T-cell (primary cell): ENCODE data around the gene ARHGAP11A. TPM values are rescaled to one million over a fixed set of nuclear protein-coding genes. Genes with fewer than 3 reads are reported as not detected.

Experiments used
- ATAC-seq, 4 experiments: fragments of 200-7000 bp in 3 of 4; fragments of 150-1000 bp in 1 of 4; cut with Tn5 transposase; replicated peaks in 1 of 4; 1 replicate in 3 of 4; 2 replicates in 1 of 4; pipeline ENCODE4 v1.10.0; 2021; ENCODE audit warnings: moderate library complexity in 3 of 4, mild to moderate bottlenecking in 2 of 4, moderate number of reproducible peaks in 1 of 4
- CTCF ChIA-PET, 2 donors: fragments of 300-600 bp; sonication (Branson Sonifier 250); formaldehyde crosslinking; loops; one replicate each; lab custom pipeline; 2022; ENCODE audit warnings: antibody characterized with exemption in 2 of 2; lab: Charles Lee
- POLR2A ChIA-PET, 2 donors: fragments of 300-600 bp; sonication (Branson Sonifier 250); formaldehyde crosslinking; loops; one replicate each; lab custom pipeline; 2022; ENCODE audit warnings: antibody characterized with exemption in 2 of 2; lab: Charles Lee
- DNase-seq, 35 experiments: peaks; one replicate each; pipeline versions ENCODE4 v3.0.0 to v3.0.0-alpha.2; 2013 to 2023
- H3K27ac ChIP-seq: one replicate; pipeline ENCODE4 v1.5.1; 2013; ENCODE audit warnings: low read length
- H3K27me3 ChIP-seq, 2 experiments: replicated peaks in 1 of 2; 1 replicate in 1 of 2; 2 replicates in 1 of 2; pipeline versions ENCODE4 v1.6.1 to v1.7.0; 2013; ENCODE audit warnings: low read length in 1 of 2, mixed read lengths in 1 of 2; ENCODE audit not compliant: control insufficient read depth in 2 of 2, insufficient read depth in 2 of 2; ENCODE audit errors: extremely low read depth in 1 of 2
- H3K36me3 ChIP-seq, 2 donors: 1 replicate in 1 of 2; 2 replicates in 1 of 2; pipeline versions ENCODE4 v1.6.1 to v1.7.0; 2013; ENCODE audit warnings: low read length in 1 of 2; ENCODE audit not compliant: control insufficient read depth in 2 of 2, insufficient read depth in 1 of 2; ENCODE audit errors: extremely low read depth in 1 of 2
- H3K4me1 ChIP-seq, 2 experiments: 1 replicate in 1 of 2; 2 replicates in 1 of 2; pipeline versions ENCODE4 v1.6.1 to v1.7.0; 2013; ENCODE audit warnings: low read length in 2 of 2, mixed read lengths in 1 of 2; ENCODE audit not compliant: insufficient read depth in 2 of 2, control insufficient read depth in 1 of 2; ENCODE audit errors: extremely low read depth in 1 of 2
- H3K4me3 ChIP-seq, 2 donors: 1 replicate in 1 of 2; 2 replicates in 1 of 2; pipeline versions ENCODE4 v1.5.1 to v1.7.0; 2013; ENCODE audit warnings: mild to moderate bottlenecking in 2 of 2, low read length in 1 of 2, moderate library complexity in 1 of 2; ENCODE audit not compliant: control insufficient read depth in 1 of 2; ENCODE audit errors: extremely low read depth in 1 of 2
- H3K9me3 ChIP-seq: 2 replicates; pipeline ENCODE4 v1.7.0; 2013
- H3K27ac Mint-ChIP-seq, 2 donors: one replicate each; pipeline ENCODE4 v1.8.0; 2020 to 2021; ENCODE audit warnings: mild to moderate bottlenecking in 2 of 2, mixed read lengths in 2 of 2
- H3K27me3 Mint-ChIP-seq, 2 donors: one replicate each; pipeline ENCODE4 v1.8.0; 2021 to 2022; ENCODE audit warnings: mixed read lengths in 2 of 2
- H3K36me3 Mint-ChIP-seq: one replicate; pipeline ENCODE4 v1.8.0; 2021; ENCODE audit warnings: mixed read lengths
- H3K4me1 Mint-ChIP-seq, 3 donors: one replicate each; pipeline ENCODE4 v1.8.0; 2020 to 2022; ENCODE audit warnings: mixed read lengths in 3 of 3, mild to moderate bottlenecking in 1 of 3
- H3K4me3 Mint-ChIP-seq, 3 donors: one replicate each; pipeline ENCODE4 v1.8.0; 2020 to 2022; ENCODE audit warnings: mild to moderate bottlenecking in 3 of 3, mixed read lengths in 3 of 3, moderate library complexity in 3 of 3
- H3K9me3 Mint-ChIP-seq, 3 donors: one replicate each; pipeline ENCODE4 v1.8.0; 2020 to 2022; ENCODE audit warnings: mixed read lengths in 3 of 3
- WGBS: methylation state at CpG from one replicate; pipeline ENCODE4 v1.1.5; 2013; ENCODE audit warnings: missing lambda C conversion rate; ENCODE audit not compliant: insufficient coverage; 5-methylcytosine and 5-hydroxymethylcytosine counted together
- total RNA-seq, 35 experiments: library from RNA in 6 of 35; stranded (reverse) in 6 of 35; fragments of 120-200 nt in 1 of 35; gene quantifications; one replicate each; pipeline versions ENCODE4 v1.2.1 to v1.2.4 and lab custom pipeline; 2013 to 2026

The ARHGAP11A gene
- total RNA-seq, 5 donors from 2014 or later (not counting 1 experiment from before 2014, with no cell fraction given) = 4.5 to 6.8 (median 6.2) TPM

- Histone ChIP-seq H3K9me3 (no peaks in the 10 kb centered on the region), H3K27me3 (no peaks in the 10 kb centered on the region), H3K27ac (no peak overlapping the region), H3K4me3 (no peak overlapping the region), H3K4me1 (peaks cover 0 to 3% of the 10 kb centered on the region in 2 experiments), H3K36me3 (no peaks in the 10 kb centered on the region)
- ChIA-PET CTCF (interaction anchor here in 1 of 2 donors (0.6 kb wide), 1 partner anchor 31 kb away, joined by 5 read pairs; no protein-coding TSS in a partner anchor), POLR2A (no interaction called here)
- ATAC-seq (no peak), DNase-seq (no peak)
- no peak overlapping the region for H3K4me3 Mint-ChIP-seq
- WGBS = 96% methylated on average over 3 of the region's 3 CpGs
- no peak overlapping the region for H3K27ac Mint-ChIP-seq
- no peaks in the 10 kb centered on the region for H3K27me3 Mint-ChIP-seq
- peaks cover under 1 to 6% (median 4%) of the 10 kb centered on the region in 3 donors for H3K4me1 Mint-ChIP-seq
- H3K36me3 Mint-ChIP-seq = no peaks in the 10 kb centered on the region
- H3K9me3 Mint-ChIP-seq = no peaks in the 10 kb centered on the region
Measured at GRCh38 chr15:32652178-32652577, 36.9 kb downstream of the ARHGAP11A start.

GRCh38 chr15:32656091-32656490, 40.8 kb downstream of the ARHGAP11A start:
- H3K36me3 ChIP-seq = no peaks in the 10 kb centered on the region
- Mint-ChIP-seq H3K4me1 (peaks cover 9 to 16% (median 11%) of the 10 kb centered on the region in 3 donors), H3K9me3 (no peaks in the 10 kb centered on the region), H3K27me3 (no peaks in the 10 kb centered on the region), H3K4me3 (no peak overlapping the region), H3K27ac (no peak overlapping the region), H3K36me3 (no peaks in the 10 kb centered on the region)
- no peaks in the 10 kb centered on the region for H3K27me3 ChIP-seq
- DNase-seq (no peak), ATAC-seq (no peak)
- H3K4me1 ChIP-seq = peaks cover 0 to 3% of the 10 kb centered on the region in 2 experiments
- CTCF ChIA-PET = no interaction called here
- H3K27ac ChIP-seq = no peak overlapping the region
- no peak overlapping the region for H3K4me3 ChIP-seq
- no peaks in the 10 kb centered on the region for H3K9me3 ChIP-seq
- POLR2A ChIA-PET = no interaction called here
- 80% methylated on average over 1 of the region's 4 CpGs for WGBS

- no peak overlapping the region for H3K4me3 ChIP-seq
- H3K27me3 ChIP-seq = no peaks in the 10 kb centered on the region
- WGBS = 88% methylated on average over 7 of the region's 9 CpGs
- Mint-ChIP-seq H3K4me3 (no peak overlapping the region), H3K27me3 (no peaks in the 10 kb centered on the region), H3K9me3 (no peaks in the 10 kb centered on the region), H3K36me3 (no peaks in the 10 kb centered on the region), H3K27ac (no peak overlapping the region), H3K4me1 (peaks cover 8 to 12% (median 9%) of the 10 kb centered on the region in 3 donors)
- CTCF ChIA-PET = no interaction called here
- H3K27ac ChIP-seq = no peak overlapping the region
- H3K4me1 ChIP-seq = peaks cover 0 to under 1% of the 10 kb centered on the region in 2 experiments
- no peaks in the 10 kb centered on the region for H3K9me3 ChIP-seq
- POLR2A ChIA-PET = interaction anchor here in 1 of 2 donors (0.6 kb wide), 1 partner anchor 1577 kb away, joined by 3 read pairs; no protein-coding TSS in a partner anchor
- no peak for ATAC-seq
- DNase-seq = no peak
- H3K36me3 ChIP-seq = no peaks in the 10 kb centered on the region
Measured at GRCh38 chr15:32656496-32656895, 41.2 kb downstream of the ARHGAP11A start.

DNA sequence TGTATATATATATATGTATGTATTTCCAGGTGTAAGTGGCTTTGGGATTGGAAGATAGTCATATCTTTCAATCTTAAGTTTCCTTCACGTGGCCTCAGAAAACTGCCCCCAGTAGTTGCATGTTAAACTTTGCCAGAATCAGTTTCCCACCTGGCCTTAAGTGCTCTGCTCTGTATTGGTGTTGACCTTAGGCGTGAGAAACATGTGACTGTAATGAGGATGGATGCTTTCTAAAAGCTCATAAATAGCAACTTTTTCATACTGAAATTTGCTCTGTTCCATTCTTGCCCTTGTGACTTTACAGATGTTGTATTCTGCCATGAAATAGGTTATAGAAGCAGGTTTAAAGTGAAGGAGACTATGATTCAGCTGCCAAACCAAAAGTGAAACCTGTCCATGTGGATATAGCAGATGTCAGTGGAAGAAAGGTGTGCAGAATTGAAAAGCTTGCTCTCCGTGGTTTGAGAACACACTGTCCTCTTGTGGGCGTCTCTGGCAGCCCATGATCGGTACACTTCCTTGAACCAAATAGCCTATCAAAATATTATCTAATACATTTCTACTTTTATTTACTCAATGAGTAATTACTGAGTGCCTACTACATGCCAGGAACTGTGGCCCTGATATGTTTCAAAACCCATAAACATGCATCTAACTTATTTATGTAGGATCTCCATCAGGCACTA, 42.0 kb downstream of the ARHGAP11A start:
- peak overlapping the region; percentile 0 to 2 for H3K27ac Mint-ChIP-seq
- ChIA-PET POLR2A (no interaction called here), CTCF (no interaction called here)
- peak in 1 of 35 experiments; percentile 28 for DNase-seq
- H3K4me1 ChIP-seq = no peaks in the 10 kb centered on the region
- H3K27me3 Mint-ChIP-seq = no peaks in the 10 kb centered on the region
- H3K4me1 Mint-ChIP-seq = peaks cover 8 to 12% (median 9%) of the 10 kb centered on the region in 3 donors
- H3K27ac ChIP-seq = no peak overlapping the region
- no CpG with 5 or more reads among the region's 5 CpGs for WGBS
- no peaks in the 10 kb centered on the region for H3K9me3 ChIP-seq
- H3K36me3 Mint-ChIP-seq = no peaks in the 10 kb centered on the region
- H3K27me3 ChIP-seq = no peaks in the 10 kb centered on the region
- peak; percentile 36 to 62 (median 47) for ATAC-seq
- no peaks in the 10 kb centered on the region for H3K36me3 ChIP-seq
- H3K4me3 ChIP-seq = no peak overlapping the region
- H3K9me3 Mint-ChIP-seq = no peaks in the 10 kb centered on the region
- H3K4me3 Mint-ChIP-seq = peak overlapping the region in 1 of 3 donors; percentile 17

- ChIA-PET POLR2A (no interaction called here), CTCF (no interaction called here)
- H3K27me3 Mint-ChIP-seq = no peaks in the 10 kb centered on the region
- WGBS = no CpG with 5 or more reads among the region's 2 CpGs
- no peaks in the 10 kb centered on the region for H3K27me3 ChIP-seq
- no peak overlapping the region for H3K4me3 Mint-ChIP-seq
- peaks cover 8 to 18% (median 13%) of the 10 kb centered on the region in 3 donors for H3K4me1 Mint-ChIP-seq
- H3K27ac Mint-ChIP-seq = no peak overlapping the region
- no peaks in the 10 kb centered on the region for H3K4me1 ChIP-seq
- no peak for DNase-seq
- no peaks in the 10 kb centered on the region for H3K36me3 ChIP-seq
- no peaks in the 10 kb centered on the region for H3K36me3 Mint-ChIP-seq
- H3K27ac ChIP-seq = no peak overlapping the region
- H3K9me3 ChIP-seq = no peaks in the 10 kb centered on the region
- no peaks in the 10 kb centered on the region for H3K9me3 Mint-ChIP-seq
- ATAC-seq = no peak
- no peak overlapping the region for H3K4me3 ChIP-seq
Measured at GRCh38 chr15:32657941-32658340, 42.6 kb downstream of the ARHGAP11A start.

- Histone ChIP-seq H3K4me1 (no peaks in the 10 kb centered on the region), H3K9me3 (no peaks in the 10 kb centered on the region), H3K27ac (no peak overlapping the region), H3K4me3 (no peak overlapping the region), H3K36me3 (no peaks in the 10 kb centered on the region), H3K27me3 (no peaks in the 10 kb centered on the region)
- DNase-seq (no peak), ATAC-seq (no peak)
- Mint-ChIP-seq H3K4me1 (peaks cover 8 to 18% (median 13%) of the 10 kb centered on the region in 3 donors), H3K4me3 (no peak overlapping the region), H3K27me3 (no peaks in the 10 kb centered on the region), H3K36me3 (no peaks in the 10 kb centered on the region), H3K27ac (no peak overlapping the region), H3K9me3 (no peaks in the 10 kb centered on the region)
- 89% methylated on average over 5 of the region's 6 CpGs for WGBS
- POLR2A ChIA-PET = no interaction called here
- CTCF ChIA-PET = interaction anchor here (0.5 to 2.0 kb wide), 3 partner anchors 9 to 20 kb away, joined by 3 to 6 read pairs (median 6); no protein-coding TSS in a partner anchor
Measured at GRCh38 chr15:32659340-32660155, 44.2 kb downstream of the ARHGAP11A start.
